ENCODE measurements around the gene KRT77.
"Not testable (repeated sequence)": the region's sequence is repeated elsewhere in the genome, so short reads cannot be mapped to it uniquely, and the experiment has no call there.

Gene KRT77

DNA sequence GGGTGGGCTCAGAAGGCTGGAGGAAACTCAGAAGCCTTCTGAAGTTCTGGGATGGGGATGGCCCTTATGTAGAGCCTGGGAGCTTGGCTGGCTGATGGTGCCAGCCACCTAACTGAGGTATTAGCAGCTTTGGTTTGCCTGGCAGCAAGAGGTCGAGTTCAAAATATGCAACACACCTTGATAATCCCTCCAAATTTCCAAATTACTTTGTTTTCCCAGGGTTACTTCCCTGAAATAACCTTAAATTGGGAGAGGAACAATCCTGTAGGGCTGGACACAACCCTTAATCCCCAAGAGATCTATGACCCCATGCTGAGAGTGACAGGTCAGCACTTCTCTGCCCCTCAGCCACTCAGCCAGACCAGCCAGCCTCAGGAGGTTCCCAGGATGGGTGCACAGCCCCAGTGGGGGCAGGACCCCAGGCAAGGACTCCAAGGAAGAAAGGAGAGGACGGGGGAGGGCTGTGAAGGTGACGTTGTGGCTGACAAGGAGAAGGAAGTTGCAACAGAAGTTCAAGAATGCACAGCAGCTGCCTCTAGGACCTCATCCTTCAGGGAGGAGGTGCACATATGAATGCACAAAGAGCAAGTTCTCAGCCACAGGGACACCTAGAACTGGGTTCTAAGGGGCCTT lies 18.6 kb upstream of the KRT77 start:
- no peak for DNase-seq

DNA sequence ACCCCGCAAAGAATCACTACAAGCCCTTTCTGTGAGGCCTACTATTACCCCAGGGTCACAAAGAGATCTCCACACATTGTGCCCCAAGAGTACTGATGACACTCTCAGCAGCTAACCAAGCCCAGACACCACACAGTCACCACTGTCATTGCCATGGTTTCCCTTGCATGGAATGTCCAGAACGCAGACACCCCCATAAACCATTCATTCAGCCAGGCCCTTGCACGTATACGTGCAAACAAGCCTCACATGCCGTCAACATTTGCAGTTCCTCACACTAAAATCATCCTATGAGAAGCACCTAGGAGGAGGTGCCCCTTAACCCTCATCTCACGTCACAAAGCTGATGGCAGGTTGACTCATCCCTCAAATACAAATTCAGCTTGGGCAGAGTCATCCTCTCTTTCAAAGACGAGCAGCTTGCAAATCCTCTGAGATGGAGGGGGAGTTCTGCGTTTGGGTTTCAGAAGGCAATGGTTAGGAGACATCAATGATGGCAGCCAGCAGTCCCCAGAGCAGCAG lies 17.1 kb upstream of the KRT77 start:
- no peak for DNase-seq

- no peak for DNase-seq
Measured at GRCh38 chr12:52716061-52716460, 12.7 kb upstream of the KRT77 start.

GRCh38 chr12:52715416-52715815 lies 12.1 kb upstream of the KRT77 start:
- DNase-seq, result no peak

- no peak for DNase-seq
Measured at GRCh38 chr12:52714887-52715281, 11.6 kb upstream of the KRT77 start.

- no peak for DNase-seq
Measured at GRCh38 chr12:52713960-52714886, 10.9 kb upstream of the KRT77 start.

- not testable (repeated sequence) for DNase-seq
Measured at GRCh38 chr12:52712122-52712521, 8.8 kb upstream of the KRT77 start.

- peak; percentile 81 for DNase-seq
Measured at GRCh38 chr12:52710730-52711129, 7.4 kb upstream of the KRT77 start.

GRCh38 chr12:52708010-52708409 lies 4.7 kb upstream of the KRT77 start:
- no peak for DNase-seq

DNA sequence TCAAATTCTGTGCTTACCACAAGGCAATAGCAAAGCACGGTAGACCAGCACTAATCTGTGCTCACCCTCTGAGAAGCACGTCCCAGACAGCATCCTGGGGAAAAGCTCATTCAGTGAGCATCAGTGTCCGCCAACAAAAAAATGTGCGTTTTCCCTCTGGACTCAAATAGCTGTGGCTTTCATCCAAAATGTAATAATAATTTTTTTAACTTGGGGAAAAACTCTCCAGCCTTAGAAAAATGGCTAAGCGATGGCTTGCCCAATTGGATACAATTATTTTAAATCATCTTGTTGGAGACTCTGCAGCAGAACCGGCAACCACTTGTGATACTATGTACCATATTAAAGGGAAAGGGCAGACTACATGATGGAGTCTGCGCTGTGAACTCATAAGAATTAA lies 1.1 kb upstream of the KRT77 start:
- DNase-seq, result no peak

GRCh38 chr12:52703878-52704277 lies 554 bp upstream of the KRT77 start:
- DNase-seq, result no peak

DNA sequence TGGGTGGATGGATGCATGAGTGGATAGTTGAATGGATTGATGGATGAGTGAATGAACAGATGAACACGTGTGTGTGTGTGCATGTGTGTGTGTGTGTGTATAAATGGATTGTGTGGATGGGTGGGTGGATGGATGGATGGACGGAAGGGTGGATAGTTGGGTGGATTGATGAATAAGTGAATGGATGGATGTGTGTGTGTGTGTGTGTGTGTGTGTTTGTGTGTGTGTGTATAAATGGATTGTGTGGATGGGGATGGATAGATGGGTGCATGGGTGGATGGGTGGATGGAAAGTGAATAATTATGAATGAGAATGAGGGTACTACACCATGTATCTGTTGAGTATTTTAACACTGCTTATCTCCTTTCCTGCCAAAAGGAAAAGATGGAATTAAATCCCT lies 986 bp downstream of the KRT77 start:
- no peak for DNase-seq

DNA sequence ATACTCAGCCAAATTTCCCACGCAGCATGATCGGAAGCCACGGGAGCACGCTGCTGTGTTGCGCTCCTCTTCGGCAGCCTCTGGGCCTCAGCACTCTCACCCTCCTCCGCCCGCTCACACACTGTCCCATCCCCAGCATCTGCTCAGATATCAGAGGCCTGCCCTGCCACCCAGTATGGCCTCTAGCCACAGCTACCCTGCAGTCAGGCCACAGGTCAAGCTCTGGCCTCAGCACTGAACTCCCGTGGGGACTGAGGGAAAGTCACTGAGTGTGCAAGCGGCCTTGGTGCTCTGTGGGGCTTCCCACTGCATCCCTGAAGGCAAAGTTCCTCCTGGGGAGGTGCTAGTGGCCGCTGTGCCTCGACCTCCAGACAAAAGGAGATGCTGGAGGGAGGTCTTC lies 2.0 kb downstream of the KRT77 start:
- no peak for DNase-seq

DNA sequence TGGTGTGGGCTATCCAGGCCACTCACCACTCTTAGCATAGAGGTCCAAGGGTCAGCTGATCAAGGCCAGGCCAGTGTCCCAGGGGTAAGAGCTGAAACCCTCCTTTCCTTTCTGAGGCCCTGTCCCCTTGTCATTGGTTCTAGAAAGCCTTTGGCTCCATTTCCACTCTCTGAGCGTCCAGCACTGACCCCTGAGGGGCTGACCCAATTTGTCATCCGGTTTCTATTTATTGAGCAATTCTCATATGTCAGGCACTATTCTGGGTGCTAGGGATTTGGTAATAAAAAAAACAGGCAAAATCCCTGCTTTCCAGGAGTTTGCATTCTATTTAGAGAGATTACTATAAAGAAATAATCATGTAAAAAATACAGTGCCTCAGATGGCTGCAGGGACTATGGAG lies 3.4 kb downstream of the KRT77 start:
- no peak for DNase-seq

GRCh38 chr12:52699373-52699772 lies 4.0 kb downstream of the KRT77 start:
- no peak for DNase-seq

DNA sequence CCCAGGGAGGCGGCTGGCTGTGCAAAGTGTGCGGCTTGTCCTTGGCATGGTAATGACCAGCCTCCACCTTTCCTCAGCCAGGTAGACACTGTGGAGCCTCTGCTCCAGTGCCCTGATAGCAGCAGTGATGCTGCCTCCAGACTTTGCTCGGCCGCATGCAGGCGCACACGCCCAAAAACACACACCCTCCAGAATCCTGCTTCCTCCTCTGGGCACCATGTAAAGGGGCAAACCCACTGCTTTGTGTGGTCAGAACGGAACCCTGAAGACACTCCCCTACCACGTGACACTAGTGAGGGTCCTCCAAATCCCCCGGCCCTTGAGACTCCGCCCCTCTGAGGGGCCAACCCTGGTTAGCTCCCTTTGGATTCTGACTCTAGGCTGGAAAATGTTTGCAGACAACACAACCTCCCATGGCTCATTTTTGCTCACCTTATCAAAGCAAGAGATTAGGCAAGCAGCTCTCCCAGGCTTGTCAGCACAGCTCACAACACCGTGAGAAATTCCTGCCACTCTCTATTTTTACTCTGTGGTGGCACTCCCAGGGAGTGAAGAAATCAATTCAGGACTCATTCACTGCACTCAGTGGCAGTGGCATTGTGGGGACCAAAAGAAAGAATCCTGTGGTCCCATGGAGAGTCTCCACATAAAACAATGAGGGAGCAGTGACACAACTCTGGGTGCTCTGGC lies 4.5 kb downstream of the KRT77 start:
- DNase-seq, result no peak

DNA sequence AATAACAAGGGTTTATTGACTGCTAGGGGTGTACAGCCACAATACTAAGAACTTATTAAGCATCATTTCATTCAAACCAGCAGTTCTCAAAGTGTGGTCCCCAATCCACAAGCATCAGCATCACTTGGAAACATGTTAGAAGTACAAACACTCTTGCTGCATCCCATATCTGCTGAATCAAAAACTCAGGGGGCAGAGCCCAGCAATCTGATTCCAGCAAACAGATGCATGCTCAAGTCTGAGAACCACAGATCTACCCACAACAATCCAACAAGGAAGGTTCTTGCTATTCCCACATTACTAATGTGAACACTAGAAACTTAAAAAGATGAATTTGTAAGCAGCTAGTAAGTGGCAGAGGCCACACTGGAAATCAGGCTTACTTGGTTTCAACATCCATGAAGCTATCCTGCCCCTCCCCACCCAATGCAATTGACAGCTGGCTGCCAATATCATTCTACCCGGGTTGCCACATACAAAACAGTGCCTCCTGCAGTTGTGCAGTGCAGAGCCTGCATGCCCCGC lies 6.2 kb downstream of the KRT77 start:
- no peak for DNase-seq

DNA sequence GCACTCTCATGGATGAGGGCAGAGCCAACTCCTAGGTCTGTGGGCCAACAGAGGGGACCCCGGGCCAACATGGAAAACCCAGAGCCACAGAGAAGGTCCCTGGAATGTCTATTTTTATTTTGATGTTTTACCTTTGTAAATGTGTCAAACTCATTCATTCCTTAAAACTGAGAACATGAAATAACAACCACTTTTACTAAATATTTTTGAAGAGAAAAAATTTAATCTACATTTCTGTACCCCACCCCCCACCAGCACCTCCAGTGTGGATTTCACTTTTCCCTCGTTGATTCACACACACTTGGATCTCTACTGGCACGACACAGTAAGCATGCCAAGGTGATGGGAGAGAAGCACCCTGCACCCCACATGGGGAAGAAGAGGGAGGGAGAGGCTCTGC lies 6.7 kb downstream of the KRT77 start:
- DNase-seq, result no peak

GRCh38 chr12:52695039-52695438 lies 8.3 kb downstream of the KRT77 start:
- no peak for DNase-seq

DNA sequence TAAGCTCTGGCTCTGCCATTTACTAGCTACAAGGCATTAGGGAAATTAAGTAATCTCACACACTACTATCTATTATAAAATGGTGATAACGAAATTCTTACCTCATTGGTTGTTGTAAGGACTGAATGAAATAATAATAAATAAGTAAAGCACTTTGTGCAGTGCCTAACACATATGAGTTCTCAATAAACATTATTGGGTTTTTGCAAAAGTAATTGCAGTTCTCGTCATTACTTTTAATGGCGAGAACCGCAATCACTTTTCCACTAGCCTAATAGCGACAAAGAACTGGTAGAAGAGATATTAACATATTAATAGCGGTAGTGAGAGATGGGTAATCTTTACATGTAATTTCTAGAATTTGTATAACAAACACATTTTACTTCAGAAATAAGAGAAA lies 9.2 kb downstream of the KRT77 start:
- DNase-seq, result no peak

- no peak for DNase-seq
Measured at GRCh38 chr12:52693261-52693660, 10.1 kb downstream of the KRT77 start.

DNA sequence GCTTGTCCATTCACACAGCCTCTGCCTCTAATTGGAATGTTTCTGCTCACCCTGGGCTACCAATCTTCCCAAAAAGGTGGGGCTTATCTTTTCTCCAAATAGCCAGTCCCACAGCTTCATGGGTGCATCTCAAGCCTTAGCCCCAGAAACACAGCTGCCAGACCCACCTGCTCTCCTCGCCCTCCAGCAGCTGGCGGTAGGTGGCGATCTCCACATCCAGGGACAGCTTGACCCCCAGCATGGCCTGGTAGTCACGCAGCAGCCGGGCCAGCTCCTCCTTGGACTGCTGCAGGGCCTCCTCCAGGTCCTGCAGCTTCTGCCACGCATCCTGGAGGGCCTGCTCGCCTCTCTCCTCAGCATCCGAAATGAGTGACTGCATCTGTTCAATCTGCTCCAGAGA lies 11.1 kb downstream of the KRT77 start:
- DNase-seq, result no peak

DNA sequence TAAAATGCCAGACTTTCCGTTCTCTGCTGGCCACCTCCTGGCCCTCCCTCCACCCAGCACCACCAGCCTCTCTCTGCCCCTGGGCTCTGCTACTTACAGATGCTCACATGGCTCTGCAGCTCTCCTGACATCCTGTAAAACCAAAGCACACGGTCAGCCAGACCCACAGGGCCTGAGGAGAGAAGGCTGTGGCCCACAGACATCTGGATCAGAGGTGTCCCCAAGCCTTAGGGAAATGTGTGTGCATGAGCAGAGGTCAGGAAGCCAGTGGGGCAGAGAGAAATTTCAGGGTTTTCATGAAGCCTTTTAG lies 11.5 kb downstream of the KRT77 start:
- no peak for DNase-seq

All from MV-4-11 (cell line).